Measurements from ENCODE around the gene PPL.

Gene PPL

DNA sequence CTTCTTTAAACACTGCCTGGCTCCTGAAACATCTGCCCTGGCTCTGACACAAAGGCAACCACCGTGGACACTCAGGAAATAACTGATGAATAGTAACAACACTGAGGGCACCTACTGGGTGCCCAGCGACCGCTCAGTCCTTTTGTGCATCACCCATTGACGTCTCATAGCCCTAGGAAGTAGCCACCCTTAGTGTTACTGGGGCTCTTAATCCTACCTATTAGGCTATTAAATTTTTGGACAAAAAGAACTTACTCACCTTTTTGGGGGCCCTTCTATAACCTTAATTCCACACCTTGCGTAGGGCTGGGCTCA, 11.7 kb downstream of the PPL start:
- in situ Hi-C loops (cut with MboI; ENCODE audit: low pct_unique_long_range_greater_than_20kb, low sequenced_read_pairs, unreplicated experiment): no loop called here
- DNase-seq (ENCODE audit: low spot score): no peak
- TF ChIP-seq, protein P1, sequence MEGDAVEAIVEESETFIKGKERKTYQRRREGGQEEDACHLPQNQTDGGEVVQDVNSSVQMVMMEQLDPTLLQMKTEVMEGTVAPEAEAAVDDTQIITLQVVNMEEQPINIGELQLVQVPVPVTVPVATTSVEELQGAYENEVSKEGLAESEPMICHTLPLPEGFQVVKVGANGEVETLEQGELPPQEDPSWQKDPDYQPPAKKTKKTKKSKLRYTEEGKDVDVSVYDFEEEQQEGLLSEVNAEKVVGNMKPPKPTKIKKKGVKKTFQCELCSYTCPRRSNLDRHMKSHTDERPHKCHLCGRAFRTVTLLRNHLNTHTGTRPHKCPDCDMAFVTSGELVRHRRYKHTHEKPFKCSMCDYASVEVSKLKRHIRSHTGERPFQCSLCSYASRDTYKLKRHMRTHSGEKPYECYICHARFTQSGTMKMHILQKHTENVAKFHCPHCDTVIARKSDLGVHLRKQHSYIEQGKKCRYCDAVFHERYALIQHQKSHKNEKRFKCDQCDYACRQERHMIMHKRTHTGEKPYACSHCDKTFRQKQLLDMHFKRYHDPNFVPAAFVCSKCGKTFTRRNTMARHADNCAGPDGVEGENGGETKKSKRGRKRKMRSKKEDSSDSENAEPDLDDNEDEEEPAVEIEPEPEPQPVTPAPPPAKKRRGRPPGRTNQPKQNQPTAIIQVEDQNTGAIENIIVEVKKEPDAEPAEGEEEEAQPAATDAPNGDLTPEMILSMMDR (IDR thresholded peaks at IDR 0.05; ENCODE audit: extremely low read depth, insufficient read depth, missing control alignments): no peak

DNA sequence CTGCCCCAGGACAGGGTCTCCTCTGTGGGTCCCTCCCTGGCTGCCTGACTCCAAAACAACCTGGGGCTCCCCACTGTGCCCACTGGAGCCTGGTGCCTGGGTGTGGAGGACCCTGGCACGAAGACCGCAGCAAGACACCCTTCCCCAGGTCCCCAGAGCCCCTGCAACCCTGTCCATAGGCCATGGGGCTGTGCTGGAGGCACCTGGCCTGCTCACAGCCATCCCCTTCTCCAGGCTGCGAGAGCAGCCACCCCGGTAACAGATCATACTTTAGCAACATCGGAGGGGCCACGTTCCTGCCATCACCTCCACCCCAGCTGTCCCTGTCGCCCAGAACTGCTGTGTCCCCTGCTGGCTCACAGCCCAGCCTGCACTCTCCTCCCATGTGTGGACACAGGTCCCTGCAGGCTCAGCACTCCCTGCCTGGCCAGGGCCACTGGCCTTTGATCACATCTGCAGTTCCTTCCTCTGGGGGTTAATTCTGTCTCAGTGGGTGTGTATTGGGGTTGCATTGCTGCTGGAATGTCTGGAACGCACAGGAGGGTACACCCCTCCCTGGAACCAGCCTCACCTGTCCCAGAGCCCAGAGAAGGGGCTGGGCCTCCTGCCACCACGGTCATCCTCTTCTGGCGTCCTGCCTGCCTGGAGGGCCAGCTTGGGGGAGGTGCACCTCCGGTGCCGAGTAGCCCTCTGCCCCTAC, 12.2 kb downstream of the PPL start:
- in situ Hi-C loops (cut with MboI; ENCODE audit: low pct_unique_long_range_greater_than_20kb, low sequenced_read_pairs, unreplicated experiment): no loop called here
- DNase-seq (ENCODE audit: low spot score): no peak
- TF ChIP-seq, protein P1 (IDR thresholded peaks at IDR 0.05; ENCODE audit: extremely low read depth, insufficient read depth, missing control alignments): no peak

DNA sequence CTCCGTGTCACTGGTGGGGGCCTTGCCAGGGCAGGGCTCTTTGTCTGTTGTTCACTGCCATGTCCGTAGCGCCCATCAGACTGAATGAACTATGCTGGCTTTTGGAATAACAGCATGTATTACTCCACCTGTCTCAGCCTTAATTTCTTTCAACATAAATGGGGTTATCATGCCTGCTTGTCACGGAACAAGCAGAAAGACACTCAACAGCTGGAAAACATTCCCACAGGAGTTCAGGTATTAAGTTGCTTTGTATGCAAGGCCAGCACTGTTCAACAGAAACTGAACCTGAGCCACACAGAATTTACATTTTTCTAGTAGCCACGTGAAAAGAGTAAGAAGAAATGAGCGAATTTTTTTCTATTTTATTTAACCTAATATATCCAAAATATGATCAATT, 13.1 kb downstream of the PPL start:
- TF ChIP-seq, protein P1 (IDR thresholded peaks at IDR 0.05; ENCODE audit: extremely low read depth, insufficient read depth, missing control alignments): no peak
- in situ Hi-C loops (cut with MboI; ENCODE audit: low pct_unique_long_range_greater_than_20kb, low sequenced_read_pairs, unreplicated experiment): no loop called here
- no peak for DNase-seq (ENCODE audit: low spot score)

DNA sequence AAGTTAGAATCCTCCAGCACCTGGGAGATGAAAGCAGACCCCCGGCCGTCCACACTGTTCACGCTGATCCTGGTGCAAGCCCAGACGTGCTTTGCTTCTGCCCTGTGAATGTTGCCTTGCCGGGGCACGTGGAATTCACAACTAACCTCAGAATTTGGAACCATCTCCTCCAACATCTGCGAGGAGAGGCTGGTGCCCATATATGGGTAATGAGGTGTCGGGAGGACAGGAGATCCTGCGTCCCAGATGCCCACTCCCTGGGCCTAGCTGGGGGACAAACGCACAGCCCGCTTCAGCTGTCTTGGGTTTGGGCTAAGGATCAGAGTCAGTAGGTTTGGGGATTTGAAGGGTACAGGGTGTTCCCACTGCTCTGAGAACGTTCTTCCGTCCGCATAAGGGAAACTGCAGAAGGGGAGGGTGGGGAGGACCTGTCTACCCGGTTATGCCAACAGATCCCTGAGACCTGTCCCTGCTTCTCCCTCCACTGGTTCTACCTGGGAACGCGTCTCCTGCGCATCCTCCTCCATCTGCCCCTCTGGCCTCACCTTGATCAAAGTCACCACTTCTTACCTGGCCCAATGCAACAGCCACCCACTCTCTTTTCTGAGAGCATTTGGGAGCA, 14.1 kb downstream of the PPL start:
- in situ Hi-C loops (cut with MboI; ENCODE audit: low pct_unique_long_range_greater_than_20kb, low sequenced_read_pairs, unreplicated experiment): no loop called here
- no peak for DNase-seq (ENCODE audit: low spot score)
- TF ChIP-seq, protein P1 (IDR thresholded peaks at IDR 0.05; ENCODE audit: extremely low read depth, insufficient read depth, missing control alignments): no peak

DNA sequence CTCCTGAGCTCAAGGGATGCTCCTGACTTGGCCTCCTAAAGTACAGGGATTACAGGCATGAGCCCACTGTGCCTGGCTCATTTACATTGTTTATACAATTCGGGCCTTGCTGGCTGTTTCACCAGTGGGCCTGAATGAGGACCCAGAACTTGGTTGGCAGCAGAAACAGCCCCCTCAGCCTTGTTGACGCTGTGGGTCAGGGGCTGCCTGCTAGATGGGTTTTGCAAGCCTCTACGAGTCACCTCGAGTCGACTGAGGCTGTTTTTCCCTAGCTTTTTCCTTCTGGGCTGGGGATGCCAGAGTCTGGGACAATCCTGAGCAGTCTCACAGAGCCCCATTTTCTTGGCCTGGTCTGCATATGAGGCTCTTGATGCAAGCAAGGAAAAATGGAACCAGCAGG, 16.1 kb downstream of the PPL start:
- TF ChIP-seq, protein P1 (IDR thresholded peaks at IDR 0.05; ENCODE audit: extremely low read depth, insufficient read depth, missing control alignments): no peak
- in situ Hi-C loops (cut with MboI; ENCODE audit: low pct_unique_long_range_greater_than_20kb, low sequenced_read_pairs, unreplicated experiment): no loop called here
- DNase-seq (ENCODE audit: low spot score): no peak

DNA sequence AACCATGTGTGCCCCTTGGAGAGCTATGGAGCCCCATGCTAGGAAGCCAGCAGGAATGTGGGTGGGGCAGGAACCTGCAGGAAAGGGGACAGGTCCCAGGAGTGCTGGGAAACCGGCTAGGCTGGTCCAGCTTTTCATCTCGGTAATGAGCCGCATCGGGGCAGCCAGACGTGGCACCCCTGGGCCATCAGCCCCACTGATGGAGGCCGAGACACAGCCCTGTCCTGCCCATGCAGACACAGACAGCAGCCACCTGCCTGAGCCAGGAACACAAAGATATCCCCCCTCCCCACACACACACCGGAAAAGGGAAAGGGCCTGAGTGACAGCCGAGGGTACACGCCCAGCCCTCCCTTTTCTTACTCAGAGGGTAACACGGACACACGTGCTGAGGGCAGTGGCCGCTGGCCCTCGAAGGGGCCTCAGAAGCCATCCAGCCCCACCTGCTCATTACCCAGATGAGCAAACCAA, 18.1 kb downstream of the PPL start:
- in situ Hi-C loops (cut with MboI; ENCODE audit: low pct_unique_long_range_greater_than_20kb, low sequenced_read_pairs, unreplicated experiment): no loop called here
- no peak for DNase-seq (ENCODE audit: low spot score)
- TF ChIP-seq, protein P1 (IDR thresholded peaks at IDR 0.05; ENCODE audit: extremely low read depth, insufficient read depth, missing control alignments): no peak
